Stimulated activated naive CD8-positive, alpha-beta T cell treated with anti-CD3 and anti-CD28 coated beads, Interleukin-15, Interleukin-2, amounts not matched to agents 100 U/mL and 50 U/mL, for 24 hours (primary cell): ENCODE measurements around the gene ALCAM.
"Not testable (repeated sequence)": the region's sequence is repeated elsewhere in the genome, so short reads cannot be mapped to it uniquely, and the experiment has no call there.

Experiments used
- ATAC-seq: fragments of 150-1000 bp; cut with Tn5 transposase; one replicate; pipeline ENCODE4 v1.10.0; 2021
- DNase-seq: peaks from one replicate; pipeline ENCODE4 v3.0.0; 2021

The ALCAM gene

DNA sequence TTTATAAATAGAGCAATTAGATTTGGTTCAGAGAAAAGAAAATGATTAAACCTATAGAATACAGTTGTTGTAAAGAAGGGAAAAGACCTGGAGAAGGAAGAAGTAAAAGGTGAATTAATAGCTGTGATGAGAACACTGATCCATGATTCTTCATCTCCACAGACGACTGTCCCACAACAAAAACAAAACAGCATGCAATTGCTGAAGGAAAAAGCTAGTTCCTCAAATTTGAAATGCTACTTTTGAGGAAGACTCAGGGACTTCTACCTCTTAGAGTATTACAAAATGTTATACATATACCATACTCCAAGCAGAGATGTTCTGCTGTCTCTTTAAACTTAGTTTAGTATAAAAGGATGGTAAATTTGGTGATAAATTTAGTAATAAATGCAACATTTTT, 21.5 kb downstream of the ALCAM start:
- DNase-seq: no peak
- ATAC-seq: no peak

DNA sequence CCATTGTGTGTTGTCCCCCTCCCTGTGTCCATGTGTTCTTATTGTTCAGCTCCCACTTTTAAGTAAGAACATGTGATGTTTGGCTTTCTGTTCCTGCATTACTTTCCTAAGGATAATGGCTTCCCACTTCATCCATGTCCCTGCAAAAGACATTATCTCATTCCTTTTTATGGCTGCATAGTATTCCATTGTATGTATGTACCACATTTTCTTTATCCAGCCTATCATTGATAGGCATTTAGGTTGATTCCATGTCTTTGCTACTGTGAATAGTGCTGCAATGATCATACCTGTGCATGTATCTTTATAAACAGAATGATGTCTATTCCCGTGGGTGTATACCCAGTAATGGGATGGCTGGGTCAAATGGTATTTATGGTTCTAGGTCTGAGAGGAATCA, 23.1 kb downstream of the ALCAM start:
- not testable (repeated sequence) for ATAC-seq, DNase-seq

DNA sequence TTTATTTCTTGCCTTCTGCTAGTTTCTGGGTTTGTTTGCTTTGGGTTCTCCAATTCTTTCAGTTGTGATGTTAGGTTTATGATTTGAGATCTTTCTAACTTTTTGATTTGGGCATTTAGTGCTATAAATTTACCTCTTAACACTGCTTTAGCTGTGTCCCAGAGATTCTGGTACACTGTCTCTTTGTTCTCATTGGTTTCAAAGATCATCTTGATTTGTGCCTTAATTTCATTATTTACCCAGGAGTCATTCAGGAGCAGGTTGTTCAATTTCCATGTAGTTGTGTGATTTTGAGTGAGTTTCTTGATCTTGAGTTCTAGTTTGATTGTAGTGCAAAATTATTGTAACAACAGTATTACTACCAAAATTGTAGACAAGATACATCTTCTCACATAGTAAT, 25.9 kb downstream of the ALCAM start:
- ATAC-seq, DNase-seq: not testable (repeated sequence)

- no peak for DNase-seq
Measured at GRCh38 chr3:105394177-105394576, 27.5 kb downstream of the ALCAM start.

GRCh38 chr3:105397974-105398373, 31.3 kb downstream of the ALCAM start:
- DNase-seq (no peak), ATAC-seq (no peak)

More at GRCh38 chr3:105394177-105394576, 27.5 kb downstream of the ALCAM start:
- no peak for ATAC-seq

GRCh38 chr3:105398437-105398836, 31.7 kb downstream of the ALCAM start:
- DNase-seq: no peak
- ATAC-seq: no peak

GRCh38 chr3:105399062-105399461, 32.4 kb downstream of the ALCAM start:
- DNase-seq (no peak), ATAC-seq (no peak)

DNA sequence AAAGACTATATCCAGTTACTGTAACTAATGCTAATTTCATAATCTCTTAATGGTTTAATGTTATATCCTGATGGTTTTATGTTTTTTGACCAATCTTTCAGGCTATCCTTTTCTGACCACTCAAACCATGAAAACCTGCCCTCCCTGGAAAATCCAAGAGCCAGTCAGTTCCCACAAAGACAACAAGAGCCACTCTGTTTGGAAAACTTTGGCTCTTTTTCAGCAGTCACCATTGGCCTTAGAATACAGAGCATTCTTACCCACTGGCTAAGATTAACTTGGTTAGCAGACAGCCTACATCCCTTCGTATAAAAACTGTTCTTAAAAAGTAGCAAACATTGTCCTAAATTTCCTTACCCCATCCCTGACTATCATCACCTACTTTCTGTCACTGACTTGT, 32.9 kb downstream of the ALCAM start:
- no peak for DNase-seq
- no peak for ATAC-seq

DNA sequence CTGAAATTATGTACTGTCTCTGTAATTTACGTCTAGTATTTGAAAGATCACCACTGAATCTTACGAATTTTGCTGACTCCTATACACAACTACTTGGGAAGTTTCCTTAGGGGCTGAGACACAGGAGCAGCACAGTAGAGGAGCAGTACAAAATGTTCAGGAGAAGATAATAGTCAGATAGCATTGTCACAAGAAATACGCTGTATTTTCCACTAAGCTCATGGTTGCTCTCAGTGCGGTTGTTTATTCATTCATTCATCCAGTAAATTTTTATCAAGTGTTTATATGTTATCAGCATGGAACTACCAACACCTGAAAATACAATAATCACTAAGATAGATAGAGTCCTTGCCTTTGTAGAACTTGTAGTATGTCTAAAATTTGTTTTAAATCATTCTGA, 34.5 kb downstream of the ALCAM start:
- no peak for DNase-seq
- no peak for ATAC-seq

GRCh38 chr3:105401691-105402149, 35.0 kb downstream of the ALCAM start:
- no peak for ATAC-seq
- DNase-seq: no peak

DNA sequence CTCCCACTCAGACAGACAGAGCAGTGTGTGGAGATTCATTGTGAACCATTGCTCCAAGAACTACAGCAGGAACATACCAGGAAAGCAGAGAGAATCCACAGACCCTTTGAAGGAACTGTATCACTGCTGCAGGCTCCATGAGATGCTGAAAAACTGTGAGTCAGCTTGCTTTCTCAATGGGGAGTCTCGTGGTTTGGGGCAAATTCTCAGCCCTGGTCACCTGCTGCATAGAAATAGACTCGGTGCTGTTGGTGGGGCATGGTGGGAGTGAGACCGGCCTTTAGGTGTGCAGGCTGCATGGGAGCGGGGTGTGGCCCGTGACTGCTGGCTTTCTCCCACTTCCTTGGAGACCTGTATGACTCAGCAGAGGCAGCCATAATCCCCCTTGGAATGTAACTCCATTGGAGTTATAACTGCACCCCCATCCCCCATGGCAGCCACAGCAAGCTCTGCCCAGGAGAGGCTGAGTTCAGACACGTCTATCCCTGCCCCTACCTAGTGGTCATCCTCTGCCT, 35.6 kb downstream of the ALCAM start:
- no peak for ATAC-seq
- no peak for DNase-seq

DNA sequence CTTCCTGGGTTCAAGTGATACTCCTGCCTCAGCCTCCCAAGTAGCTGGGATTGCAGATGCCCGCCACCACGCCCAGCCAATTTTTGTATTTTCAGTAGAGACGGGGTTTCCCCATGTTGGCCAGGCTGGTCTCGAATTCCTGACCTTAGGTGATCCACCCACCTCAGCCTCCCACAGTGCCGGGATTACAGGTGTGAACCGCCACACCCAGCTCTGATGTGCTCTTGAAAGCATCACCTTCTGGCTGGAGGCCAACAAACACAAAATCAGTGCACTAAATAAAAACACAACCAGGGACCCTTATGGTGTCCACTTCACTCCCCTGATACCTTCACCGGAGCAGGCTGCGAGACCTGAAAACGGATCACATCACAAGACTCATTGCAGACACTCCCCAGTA, 36.3 kb downstream of the ALCAM start:
- ATAC-seq, DNase-seq: not testable (repeated sequence)

DNA sequence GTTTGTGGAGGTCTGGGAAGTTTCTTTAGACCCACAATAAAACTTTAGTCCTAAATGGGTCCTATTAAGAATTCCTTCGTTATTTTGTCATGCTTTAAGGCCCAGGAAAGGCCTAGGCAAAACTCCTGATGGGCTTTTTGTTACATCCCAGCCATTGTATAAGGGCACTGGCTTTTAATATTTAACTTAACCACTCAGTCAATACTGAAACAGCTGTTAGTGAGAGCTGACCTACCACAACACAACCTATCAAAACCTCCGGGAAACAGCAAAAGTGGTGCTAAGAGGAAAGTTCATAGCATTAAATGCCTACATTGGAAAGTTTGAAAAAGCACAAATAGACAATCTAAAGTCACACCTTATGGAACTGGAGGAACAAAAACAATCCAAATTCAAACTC, 39.6 kb downstream of the ALCAM start:
- no peak for ATAC-seq
- DNase-seq: no peak

DNA sequence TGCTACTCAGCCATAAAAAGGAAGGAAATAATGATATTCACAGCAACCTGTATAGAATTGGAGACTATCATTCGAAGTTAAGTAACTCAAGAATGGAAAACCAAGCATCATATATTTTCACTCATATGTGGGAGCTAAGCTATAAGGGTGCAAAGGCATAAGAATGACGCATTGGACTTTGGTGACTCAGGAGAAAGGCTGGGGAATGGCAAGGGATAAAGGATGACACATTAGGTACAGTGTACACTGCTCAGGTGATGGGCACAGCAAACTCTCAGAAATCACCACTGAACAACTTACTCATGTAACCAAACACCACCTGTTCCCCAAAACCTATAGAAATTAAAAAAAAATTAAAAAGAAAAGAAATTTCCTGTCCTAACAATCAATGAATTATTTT, 42.7 kb downstream of the ALCAM start:
- no peak for DNase-seq
- no peak for ATAC-seq

DNA sequence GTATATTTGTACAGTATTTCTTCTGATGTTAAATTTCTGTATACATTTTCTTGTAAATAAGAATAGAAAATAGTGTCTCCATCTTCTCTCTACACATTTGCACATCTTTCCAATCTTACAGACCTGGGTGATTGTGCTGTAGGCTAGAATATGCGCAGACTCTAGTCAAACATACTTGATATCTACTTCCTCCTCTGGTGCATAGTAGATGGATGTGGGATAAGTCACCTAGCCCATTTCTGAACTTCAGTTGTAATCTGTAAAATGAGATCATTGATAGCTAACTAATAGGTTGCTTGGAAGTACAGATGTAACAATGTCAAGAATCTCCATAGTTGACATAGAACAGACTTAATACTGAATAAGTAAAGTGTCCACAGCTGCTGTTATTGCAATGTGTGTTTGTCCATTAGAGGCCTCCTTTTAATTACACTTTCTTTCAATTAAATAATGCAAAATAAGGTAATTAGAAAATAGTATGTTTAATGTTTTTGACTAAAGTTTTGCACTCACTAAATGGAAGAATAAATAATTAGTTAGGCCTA, 46.7 kb downstream of the ALCAM start:
- no peak for DNase-seq

DNA sequence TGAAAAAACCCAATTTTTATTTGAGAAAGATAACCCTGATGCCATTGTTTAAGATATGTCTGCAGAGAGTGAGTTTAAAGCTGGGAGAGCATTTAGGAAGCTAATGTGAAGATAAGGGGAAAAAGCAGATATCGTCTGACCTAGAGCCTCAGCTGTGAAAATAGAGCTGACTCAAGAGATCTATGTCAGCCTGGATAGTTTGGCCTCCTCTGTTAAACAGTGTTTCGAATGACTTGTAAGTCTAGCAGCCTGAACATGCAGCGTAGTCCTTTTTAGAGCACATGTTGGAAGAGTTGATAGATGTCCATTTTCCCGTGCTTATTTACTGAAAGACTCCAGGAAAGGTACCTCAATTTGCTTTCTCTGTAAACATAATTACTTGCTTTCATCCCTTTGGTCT, 48.1 kb downstream of the ALCAM start:
- no peak for DNase-seq
- no peak for ATAC-seq

More for the DNA sequence above, 46.7 kb downstream of the ALCAM start:
- ATAC-seq: no peak

GRCh38 chr3:105415951-105416350, 49.2 kb downstream of the ALCAM start:
- ATAC-seq (no peak), DNase-seq (no peak)

GRCh38 chr3:105417525-105418289, 51.0 kb downstream of the ALCAM start:
- DNase-seq (no peak), ATAC-seq (no peak)

DNA sequence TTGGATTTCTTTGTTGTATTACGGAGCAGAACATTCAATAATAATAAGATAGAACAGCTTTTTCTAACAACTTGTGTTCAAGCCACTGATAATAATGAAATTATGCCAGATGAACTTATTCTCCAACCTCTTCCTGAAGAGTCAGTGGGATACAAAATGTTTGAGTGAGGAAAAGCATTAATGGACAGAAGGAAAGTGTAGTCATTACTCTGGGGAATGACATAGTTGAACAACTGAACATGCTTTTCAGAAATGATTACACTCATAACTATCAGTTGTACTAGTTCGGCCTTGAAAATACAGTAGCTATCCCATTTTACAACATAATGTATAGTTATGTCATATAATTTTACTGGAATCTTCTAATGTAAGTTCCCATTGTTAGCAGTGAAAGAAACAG, 55.9 kb downstream of the ALCAM start:
- ATAC-seq (no peak), DNase-seq (no peak)

DNA sequence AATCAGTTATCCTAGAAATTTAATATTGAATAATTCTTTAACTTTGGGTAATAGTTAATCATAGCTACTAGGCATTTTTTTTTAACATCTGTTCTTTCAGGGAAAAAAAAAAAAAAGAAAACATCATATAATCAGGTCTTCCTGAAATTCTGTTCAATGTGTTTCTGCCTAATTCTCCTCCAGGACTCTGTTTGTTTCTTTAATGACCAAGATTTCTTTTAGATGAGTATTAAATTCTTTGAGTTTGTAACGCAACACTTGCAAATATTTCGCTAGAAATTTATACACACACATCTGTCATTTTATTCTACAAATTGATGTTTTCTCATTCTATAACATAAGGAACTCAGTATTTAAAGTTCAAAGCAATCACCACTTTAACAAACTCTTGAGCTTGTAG, 56.7 kb downstream of the ALCAM start:
- DNase-seq: no peak
- ATAC-seq: no peak

- no peak for DNase-seq
- ATAC-seq: no peak
Measured at GRCh38 chr3:105424412-105425152, 57.9 kb downstream of the ALCAM start.

DNA sequence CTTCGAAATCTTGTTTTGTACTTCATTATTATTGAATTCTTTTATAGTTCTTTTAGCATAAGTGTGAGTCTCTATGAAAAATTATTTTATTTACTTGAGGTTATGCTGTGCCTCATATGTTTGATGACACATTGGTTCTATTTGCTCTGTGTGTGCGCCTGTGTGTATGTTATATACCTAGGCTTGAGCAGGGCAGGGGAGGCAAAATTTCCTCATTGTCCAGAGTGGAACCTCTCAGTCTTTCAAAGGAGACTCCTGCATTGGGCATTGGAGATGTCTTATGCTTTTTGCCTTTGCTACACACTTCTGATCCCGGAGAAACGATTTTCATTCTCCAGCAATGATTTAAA, 58.4 kb downstream of the ALCAM start:
- no peak for ATAC-seq

DNA sequence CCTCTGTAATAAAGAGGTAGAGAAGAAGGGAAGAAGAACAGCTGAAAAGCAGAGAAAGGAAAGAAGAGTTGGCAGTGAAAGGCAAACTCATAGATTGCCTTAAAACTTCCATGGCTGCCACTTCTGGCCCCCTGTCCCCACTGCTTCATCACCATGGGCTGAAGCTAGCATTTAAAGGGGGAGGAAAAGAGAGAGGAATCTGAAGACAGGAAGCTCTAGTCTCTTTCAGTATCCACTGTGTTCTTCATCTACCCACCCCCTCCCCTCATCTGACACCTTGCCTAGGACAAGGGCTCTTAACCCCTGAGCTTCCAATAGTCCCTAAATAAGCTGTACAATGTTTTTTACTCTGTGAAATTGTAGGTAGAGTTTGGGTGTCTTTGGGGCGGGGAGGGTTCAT, 60.6 kb downstream of the ALCAM start:
- DNase-seq (no peak), ATAC-seq (no peak)

More for the DNA sequence above, 58.4 kb downstream of the ALCAM start:
- DNase-seq: no peak
